GM19025 (cell line): ENCODE measurements around the gene LCTL.

Source experiments
- ATAC-seq: cut with Tn5 transposase; IDR thresholded peaks from one replicate; pipeline ENCODE4 v1.9.1; 2021; ENCODE audit warnings: mild to moderate bottlenecking, low read depth, moderate library complexity; ENCODE audit not compliant: unreplicated experiment

Gene LCTL

GRCh38 chr15:66567897-66568296 lies 2.1 kb upstream of the LCTL start:
- no peak for ATAC-seq

GRCh38 chr15:66566963-66567531 lies 1.2 kb upstream of the LCTL start:
- no peak for ATAC-seq

DNA sequence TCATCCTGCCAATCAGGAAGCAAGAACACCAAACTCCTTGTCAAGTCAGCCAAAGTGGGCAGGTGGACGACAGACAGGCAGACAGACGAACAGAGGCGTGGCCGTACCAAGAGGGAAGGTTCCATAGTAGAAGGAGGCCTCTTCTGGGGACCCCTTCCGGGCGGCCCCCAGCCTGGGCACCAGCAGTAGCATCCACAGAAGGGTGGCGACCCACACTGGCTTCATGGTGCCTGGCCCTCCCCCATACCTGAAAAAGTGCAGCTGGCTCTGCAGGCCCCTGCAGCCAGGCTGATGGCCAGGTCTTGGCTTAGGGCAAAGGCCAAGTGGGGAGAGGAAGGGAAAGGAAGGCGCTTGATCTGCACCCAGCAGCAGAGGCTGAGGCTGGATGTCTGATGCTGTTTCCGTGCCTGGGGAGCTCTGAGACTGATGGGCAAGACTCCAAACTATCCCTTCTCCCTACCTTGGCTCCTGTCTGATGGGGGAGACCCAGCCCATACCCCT lies 607 bp downstream of the LCTL start:
- no peak for ATAC-seq

DNA sequence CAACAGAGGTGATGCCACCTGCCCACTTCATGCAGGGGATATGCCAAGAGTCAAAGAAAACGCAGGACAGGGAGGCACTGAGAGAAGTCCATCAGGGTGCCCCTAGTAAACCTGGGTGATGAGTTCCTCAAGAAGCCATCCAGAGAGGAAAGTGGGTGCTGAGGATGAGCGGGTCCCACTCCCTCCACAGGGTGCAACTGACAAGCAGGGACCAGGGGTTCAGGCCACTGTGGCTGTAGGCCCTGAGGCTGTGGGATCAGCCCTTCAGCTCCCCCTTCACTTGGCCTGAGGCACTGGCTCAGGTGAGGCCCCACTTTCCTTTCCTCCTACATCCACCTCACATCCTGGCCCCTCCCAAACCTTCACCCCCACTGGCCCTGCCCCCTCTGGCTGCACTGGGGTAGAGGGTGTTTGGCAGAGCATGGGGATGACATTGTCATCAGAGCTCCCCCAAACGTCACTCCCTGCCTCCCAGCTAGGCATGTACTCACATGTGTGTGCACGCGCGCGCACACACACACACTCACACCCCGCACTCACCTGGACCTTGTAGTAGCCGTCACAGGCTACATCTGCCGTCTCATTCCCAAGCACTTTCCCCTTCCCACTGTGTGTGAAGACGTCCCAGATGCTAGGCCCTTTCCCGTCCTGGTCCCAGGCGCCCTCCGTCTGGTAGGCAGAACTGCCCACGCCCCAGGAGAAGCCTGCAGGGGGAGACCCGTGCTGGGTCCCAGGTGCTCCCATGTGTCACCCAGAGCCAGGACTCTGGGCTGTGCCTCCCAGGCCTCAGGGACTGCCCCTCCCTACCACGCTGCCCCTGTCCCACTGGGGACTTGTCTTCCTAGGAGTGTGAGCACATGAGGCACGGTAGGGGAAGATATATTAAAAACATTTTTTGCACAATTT lies 1.4 kb downstream of the LCTL start:
- no peak for ATAC-seq

DNA sequence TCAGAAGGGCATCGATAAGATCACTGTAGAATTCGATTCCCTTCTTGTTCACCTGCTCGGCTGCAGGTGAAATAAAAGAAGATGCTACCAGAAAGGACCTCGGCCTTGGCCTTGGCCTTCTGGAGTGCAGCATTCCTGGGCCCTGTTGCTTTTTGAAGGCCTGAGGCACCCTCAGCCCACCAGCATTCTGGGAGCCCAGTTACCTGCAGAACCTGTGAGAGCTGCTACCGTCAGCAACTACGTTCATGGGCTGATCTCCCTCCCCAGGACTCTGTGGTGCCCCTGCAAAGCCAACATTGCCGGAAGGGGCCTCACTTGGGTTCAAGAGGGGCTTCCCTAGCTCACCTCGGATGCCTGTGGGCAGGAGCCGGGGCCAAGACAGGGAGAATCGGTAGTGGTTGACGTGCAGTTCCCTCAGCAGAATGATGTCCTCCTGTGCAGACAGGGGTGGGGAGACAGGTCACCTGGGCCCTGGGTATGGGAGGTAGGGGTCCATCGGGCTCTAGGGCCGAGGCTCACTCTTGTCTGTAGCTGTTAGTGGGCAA lies 2.2 kb downstream of the LCTL start:
- no peak for ATAC-seq

DNA sequence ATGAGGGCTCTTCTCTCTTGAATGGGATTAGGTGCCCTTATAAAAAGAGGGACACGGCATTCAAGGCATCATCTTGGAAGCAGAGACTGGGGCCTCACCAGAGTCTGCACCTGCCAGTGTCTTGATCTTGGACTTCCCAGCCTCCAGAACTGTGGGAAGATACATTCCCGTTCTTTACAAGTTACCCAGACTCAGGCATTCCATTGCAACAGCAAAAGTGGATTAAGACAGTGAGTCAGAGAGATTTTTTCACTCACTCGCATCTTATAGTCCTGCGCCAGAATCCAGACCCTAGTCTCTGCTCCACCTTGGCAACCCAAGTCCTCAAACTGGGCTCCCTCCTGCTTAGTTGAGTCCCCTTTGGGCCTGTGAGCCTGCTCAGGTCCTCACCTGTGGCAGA lies 2.7 kb downstream of the LCTL start:
- ATAC-seq = no peak

DNA sequence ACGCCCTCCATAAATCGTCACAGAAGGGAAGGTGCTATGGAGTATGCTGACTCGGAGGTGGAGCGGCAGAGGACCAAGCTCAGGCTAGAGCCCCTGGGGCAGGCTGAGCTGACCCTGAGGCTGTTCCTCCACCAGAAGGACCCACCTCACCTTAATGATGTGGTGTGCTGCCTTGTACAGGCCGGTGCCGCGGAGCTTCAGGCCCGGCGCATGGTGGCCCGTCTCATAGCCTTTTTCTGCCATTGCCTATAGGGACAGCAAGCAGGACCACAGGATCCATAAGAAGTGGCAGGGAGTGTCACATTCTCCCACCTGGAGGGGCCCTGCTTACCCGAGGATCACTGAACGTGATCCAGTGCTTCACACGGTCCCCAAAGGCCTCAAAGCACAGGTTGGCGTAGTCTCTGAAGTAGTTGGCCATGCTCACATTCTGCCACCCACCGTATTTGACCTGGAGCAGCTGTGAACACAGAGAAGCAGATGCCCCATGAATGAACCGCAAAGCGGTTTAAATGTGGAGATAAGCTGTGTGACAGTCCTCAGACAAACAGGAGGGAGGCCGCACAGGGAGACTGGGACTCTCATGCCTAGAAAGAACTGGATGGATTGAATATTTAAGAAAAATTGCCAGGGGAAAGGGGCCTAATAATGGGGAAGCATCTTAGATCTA lies 4.8 kb downstream of the LCTL start:
- no peak for ATAC-seq

DNA sequence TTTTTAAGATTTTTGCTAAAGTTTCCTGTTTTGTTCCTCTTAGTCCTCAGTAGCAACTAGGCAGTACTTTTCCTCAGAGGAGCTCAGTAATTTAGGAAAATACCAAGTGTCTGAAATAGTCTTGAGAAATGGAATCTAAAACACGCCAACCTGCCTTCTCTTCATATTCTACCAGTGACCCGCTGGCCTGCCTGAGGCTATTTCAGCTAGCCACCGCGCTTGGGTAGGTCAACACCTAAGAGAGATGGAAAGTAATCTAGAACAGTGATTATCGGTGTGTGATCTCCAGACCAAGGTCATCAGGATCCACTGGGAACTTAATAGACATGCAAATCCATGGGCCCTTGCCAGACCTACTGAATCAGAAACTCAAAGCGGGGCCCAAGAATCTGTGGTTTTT lies 7.5 kb downstream of the LCTL start:
- no peak for ATAC-seq

GRCh38 chr15:66555685-66556084 lies 10.1 kb downstream of the LCTL start:
- no peak for ATAC-seq

GRCh38 chr15:66545255-66545654 lies 20.5 kb downstream of the LCTL start:
- ATAC-seq = no peak

- ATAC-seq = no peak
Observed at GRCh38 chr15:66542896-66543295, 22.9 kb downstream of the LCTL start.

DNA sequence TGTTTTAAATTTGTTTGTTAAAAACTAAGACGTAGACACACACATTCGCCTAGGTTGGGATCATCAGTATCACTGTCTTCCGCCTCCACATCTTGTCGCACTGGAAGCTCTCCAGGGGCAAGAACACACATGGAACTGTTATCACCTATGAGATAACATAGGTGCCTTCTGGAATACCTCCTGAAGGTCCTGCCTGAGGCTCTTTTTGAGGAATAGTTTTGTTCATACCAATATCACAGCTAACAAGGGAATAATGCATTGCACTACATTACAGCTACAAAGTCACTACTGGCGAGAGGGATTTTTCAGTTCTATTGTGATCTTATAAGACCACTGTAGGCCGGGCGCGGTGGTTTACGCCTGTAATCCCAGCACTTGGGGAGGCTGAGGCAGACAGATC lies 30.7 kb downstream of the LCTL start:
- no peak for ATAC-seq

DNA sequence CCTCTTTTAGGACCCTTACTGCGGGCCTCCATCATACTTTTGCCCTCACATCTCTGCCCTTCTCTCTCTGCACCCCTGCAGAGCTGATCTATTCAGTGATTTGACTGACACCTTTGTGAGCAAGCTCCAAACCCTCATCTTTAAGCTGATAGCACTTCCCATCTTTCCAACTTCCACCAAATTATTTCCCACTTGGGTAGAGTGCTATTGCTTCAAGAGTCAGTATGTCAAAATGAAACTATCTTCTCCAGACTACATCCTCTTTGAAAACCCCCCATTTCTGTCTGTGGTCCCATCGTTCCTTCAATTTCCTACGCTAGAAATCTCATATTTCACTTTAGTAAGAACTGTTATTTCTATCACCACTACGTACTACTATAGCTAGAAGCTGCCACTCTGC lies 41.0 kb downstream of the LCTL start:
- ATAC-seq = no peak

- ATAC-seq = no peak
Observed at GRCh38 chr15:66523926-66524325, 41.9 kb downstream of the LCTL start.

- ATAC-seq = no peak
Observed at GRCh38 chr15:66515901-66516322, 49.9 kb downstream of the LCTL start.

DNA sequence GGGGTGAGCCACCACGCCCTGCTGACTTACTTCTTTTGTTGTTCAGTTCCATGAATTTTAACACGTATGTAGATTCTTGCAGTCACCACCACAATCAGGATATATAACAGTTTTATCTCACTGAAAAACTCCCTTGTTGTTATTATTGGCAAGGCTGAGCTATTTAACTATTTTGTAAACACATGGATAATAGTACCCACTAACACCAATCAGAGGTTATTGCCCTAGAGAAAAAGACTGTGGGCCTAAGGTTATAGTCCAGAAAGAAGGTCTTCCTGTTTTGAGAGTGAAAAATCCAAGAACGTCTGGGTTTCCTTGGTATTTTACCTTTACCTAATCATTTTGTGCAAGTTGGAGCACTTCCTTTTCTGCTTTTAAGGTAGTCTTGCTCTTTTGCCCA lies 51.2 kb downstream of the LCTL start:
- ATAC-seq = no peak

DNA sequence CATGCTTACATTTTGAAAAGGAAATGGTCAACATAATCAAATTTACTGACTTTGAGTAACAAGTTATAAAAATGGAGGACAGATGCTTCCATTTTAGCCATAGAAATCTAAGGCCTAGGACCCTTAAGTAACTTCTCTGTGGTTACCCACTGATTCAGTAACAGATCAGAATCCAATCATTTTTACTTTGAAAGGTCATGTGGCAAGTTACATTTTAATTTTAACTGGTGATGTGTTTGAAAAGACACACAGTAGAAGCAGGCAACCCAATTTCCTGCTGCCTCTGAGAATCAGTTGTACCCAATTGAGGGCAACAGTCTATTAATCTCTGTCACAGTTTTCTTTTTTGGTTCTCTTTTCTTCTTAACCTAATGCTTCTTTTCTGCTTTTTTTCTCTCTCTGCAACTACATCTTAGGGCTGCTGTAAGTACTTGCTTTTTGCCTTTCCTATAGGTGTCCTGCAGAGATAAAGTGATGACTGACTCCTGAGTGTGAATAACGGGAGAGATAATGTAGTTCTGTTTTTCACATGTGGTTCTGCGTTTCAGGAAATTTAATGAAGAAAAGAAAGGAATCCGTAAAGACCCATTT lies 57.4 kb downstream of the LCTL start:
- ATAC-seq = no peak

GRCh38 chr15:66505818-66506217 lies 60.0 kb downstream of the LCTL start:
- no peak for ATAC-seq

DNA sequence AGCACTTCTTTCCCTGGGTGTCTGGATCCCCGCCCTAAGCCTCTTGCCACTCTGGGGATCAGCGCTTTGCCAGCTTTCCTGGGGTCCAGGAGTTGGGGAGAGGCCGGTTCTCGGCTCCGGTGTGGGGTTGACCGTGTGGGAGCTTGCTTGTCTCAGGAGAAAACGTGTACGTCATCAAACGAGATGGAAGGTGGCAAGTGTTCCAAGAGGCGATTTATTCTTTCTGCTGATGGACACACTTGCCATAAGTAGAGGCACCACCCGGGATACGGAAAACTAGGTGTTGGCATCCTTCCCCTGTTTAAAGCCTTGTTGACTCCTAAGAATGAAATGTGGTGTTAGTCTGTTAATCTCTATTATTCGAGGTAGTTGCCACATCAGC lies 60.4 kb downstream of the LCTL start:
- no peak for ATAC-seq

DNA sequence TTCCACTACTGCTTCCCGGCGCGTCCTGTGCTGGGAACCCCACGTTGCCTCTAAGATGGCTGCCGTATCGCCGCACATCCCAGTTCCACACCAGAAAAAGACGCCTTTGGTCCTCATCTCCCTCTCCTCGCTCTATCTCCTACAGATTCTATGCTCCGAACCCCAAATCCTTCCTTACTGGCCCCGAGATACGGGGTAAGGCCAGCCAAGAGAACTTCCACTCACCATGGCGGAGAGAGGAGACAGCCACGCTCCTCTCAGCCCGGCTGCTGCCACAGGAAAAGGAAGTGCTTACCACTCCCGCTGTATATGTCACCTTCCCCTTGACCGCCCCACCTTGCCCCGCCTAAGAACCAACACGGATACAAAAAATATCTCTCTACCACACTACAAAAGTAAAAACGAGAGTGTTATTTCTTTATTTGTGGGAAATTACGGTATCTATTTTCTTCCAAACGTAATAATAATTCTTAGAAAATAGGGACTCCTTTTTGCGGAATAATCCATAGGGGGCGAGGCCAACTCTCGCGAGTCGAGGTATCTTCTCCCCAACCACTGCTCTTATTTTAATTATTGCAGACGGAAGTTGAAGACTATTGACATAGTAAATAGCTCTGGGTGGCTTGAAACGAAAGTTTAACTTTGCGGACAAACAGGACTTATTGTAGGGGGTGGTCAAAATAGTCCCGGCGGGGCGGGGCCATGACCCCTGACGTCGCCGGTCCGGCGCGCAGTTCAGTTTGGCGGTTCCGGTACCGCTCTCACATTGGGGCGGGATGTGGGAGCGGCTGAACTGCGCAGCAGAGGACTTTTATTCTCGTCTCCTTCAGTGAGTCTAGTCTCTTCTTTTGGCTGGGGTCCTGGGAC lies 61.0 kb downstream of the LCTL start, which contains the start of the genes RPL4 and ZWILCH:
TSS of gene RPL4 (minus strand) at position 293 of the 867 bp plus-strand sequence. CDS start at position 228, 65 bp downstream.
TSS of gene ZWILCH (plus strand) at position 764 of the 867 bp plus-strand sequence. CDS start at position 777, 13 bp downstream.
- ATAC-seq = peak; percentile 66
